Suprapubic skin (tissue), 4 donors: ENCODE measurements around the gene LDB2.

ENCODE experiments used
- POLR2A ChIP-seq, 2 donors: fragments of 450-650 bp; IDR thresholded peaks; one replicate each; pipeline ENCODE4 v1.6.1; 2017; ENCODE audit warnings: antibody characterized with exemption in 2 of 2, mild to moderate bottlenecking in 2 of 2, moderate library complexity in 2 of 2
- POLR2AphosphoS5 ChIP-seq, 3 donors: sonication (generic); formaldehyde crosslinking; IDR thresholded peaks; one replicate each; pipeline ENCODE4 v1.6.1; 2017; ENCODE audit warnings: antibody characterized with exemption in 3 of 3
- TF ChIP-seq, protein P1 (sequence below), 2 donors: fragments of 200-600 bp in 1 of 2; fragments of 450-650 bp in 1 of 2; sonication (generic) in 1 of 2; IDR thresholded peaks; one replicate each; pipeline ENCODE4 v1.5.1; 2016 to 2019; ENCODE audit warnings: antibody characterized with exemption in 2 of 2, mild to moderate bottlenecking in 1 of 2, moderate library complexity in 1 of 2

DNA sequence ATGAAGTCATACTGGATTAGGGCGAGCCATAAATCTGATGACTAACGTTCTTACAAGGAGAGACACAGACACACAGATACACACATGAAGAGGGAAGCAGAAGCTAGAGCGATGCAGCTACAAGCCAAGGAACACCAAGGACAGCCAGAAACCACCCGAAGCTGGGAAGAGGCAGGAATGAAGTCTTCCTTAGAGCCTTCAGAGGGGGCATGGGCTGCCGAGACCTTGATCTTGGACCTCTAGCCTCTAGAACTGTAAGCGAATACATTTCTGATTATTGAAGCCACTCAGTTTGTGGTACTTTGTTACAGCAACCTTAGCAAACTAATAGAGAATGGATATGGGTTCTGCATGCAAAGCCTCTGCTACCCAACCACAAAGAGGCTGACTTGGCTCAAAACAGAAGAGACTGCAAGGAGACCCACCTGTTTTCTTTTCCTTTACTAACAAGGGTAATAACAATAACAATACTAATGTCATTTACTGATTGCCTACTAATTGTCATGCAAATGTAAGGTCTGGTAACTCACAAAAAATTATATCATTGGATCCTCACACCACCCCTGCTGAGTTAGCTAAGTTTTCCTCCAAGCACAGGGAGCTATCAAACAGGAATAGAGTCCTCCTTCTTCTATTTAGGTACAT is 10.1 kb upstream of the LDB2 start:
- TF ChIP-seq POLR2A (IDR thresholded peaks at IDR 0.05) = no peak
- TF ChIP-seq, protein P1, sequence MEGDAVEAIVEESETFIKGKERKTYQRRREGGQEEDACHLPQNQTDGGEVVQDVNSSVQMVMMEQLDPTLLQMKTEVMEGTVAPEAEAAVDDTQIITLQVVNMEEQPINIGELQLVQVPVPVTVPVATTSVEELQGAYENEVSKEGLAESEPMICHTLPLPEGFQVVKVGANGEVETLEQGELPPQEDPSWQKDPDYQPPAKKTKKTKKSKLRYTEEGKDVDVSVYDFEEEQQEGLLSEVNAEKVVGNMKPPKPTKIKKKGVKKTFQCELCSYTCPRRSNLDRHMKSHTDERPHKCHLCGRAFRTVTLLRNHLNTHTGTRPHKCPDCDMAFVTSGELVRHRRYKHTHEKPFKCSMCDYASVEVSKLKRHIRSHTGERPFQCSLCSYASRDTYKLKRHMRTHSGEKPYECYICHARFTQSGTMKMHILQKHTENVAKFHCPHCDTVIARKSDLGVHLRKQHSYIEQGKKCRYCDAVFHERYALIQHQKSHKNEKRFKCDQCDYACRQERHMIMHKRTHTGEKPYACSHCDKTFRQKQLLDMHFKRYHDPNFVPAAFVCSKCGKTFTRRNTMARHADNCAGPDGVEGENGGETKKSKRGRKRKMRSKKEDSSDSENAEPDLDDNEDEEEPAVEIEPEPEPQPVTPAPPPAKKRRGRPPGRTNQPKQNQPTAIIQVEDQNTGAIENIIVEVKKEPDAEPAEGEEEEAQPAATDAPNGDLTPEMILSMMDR (IDR thresholded peaks at IDR 0.05) = no peak
- no peak for TF ChIP-seq POLR2AphosphoS5 (IDR thresholded peaks at IDR 0.05)
